K562 (cell line): Measurements from ENCODE around the gene PPHLN1. TPM values are rescaled to one million over a fixed set of nuclear protein-coding genes. Genes with fewer than 3 reads are reported as not detected.

Experiments used
- ATAC-seq: fragments of 200-7000 bp; cut with Tn5 transposase; 3 replicates; pipeline ENCODE4 v1.9.1; 2020; ENCODE audit warnings: moderate library complexity
- BruUV-seq: library from RNA; stranded (reverse); fragments of 400-500 nt; replicated peaks from 2 replicates; lab custom pipeline; 2021; lab: Mats Ljungman, UMichigan
- CTCF ChIA-PET: fragments of 300-600 bp; formaldehyde crosslinking; extraction: SDS; loops from one replicate; lab custom pipeline; 2021; ENCODE audit warnings: low intra/inter-chr PET ratio; lab: Yijun Ruan, JAX
- POLR2A ChIA-PET: fragments of 300-600, 350-650 bp; sonication (Branson Sonifier 250); formaldehyde crosslinking; extraction: SDS; loops from one replicate; lab custom pipeline; 2021; ENCODE audit warnings: antibody characterized with exemption, inconsistent platforms; lab: Yijun Ruan, JAX
- DNase-seq, 4 experiments: peaks; one replicate each; pipeline versions ENCODE4 v3.0.0 to v3.0.0-alpha.2; 2011 to 2018; ENCODE audit warnings: low spot score in 3 of 4, mixed read lengths in 3 of 4; ENCODE audit errors: extremely low read depth in 1 of 4
- FAIRE-seq: peaks from 2 replicates; lab custom pipeline; 2011; peaks lifted over from hg19 to GRCh38; lab: Jason Lieb, UNC
- H2AFZ ChIP-seq: 2 replicates; pipeline ENCODE4 v1.6.0; 2011; ENCODE audit warnings: low read depth, low read length, control low read depth, inconsistent platforms
- H3K27ac ChIP-seq: fragments of 200-600 bp; 3 replicates; pipeline ENCODE4 v1.8.0; 2011; ENCODE audit warnings: low read depth, mild to moderate bottlenecking, control low read depth, inconsistent platforms, low read length, moderate library complexity, mixed read lengths; ENCODE audit errors: extremely low read depth
- H3K27me3 ChIP-seq, 2 experiments: fragments of 300-600 bp in 1 of 2; 2 replicates in 1 of 2; 3 replicates in 1 of 2; pipeline versions ENCODE4 v1.6.0 to v1.8.0; 2011; ENCODE audit warnings: inconsistent platforms in 2 of 2, low read length in 2 of 2, mild to moderate bottlenecking in 1 of 2, mixed read lengths in 1 of 2, moderate library complexity in 1 of 2; ENCODE audit not compliant: control insufficient read depth in 2 of 2, insufficient read depth in 2 of 2
- H3K36me3 ChIP-seq: fragments of 300-600 bp; 3 replicates; pipeline ENCODE4 v1.8.0; 2011; ENCODE audit warnings: mild to moderate bottlenecking, low read length, inconsistent platforms; ENCODE audit not compliant: control insufficient read depth, insufficient read depth
- H3K4me1 ChIP-seq, 2 experiments: fragments of 200-600 bp in 1 of 2; replicated peaks in 1 of 2; 2 replicates in 1 of 2; 3 replicates in 1 of 2; pipeline versions ENCODE4 v1.5.1 to v1.8.0; 2011; ENCODE audit warnings: inconsistent platforms in 2 of 2, low read length in 2 of 2, mild to moderate bottlenecking in 1 of 2, mixed read lengths in 1 of 2, moderate library complexity in 1 of 2; ENCODE audit not compliant: control insufficient read depth in 2 of 2, insufficient read depth in 2 of 2
- H3K4me2 ChIP-seq: 2 replicates; pipeline ENCODE4 v1.6.1; 2011; ENCODE audit warnings: low read length, control low read depth, inconsistent platforms, mixed read lengths; ENCODE audit not compliant: insufficient read depth
- H3K4me3 ChIP-seq: fragments of 200-600 bp; sonication (generic), shearing (Covaris generic); 2 replicates; pipeline ENCODE4 v1.5.1; 2016; ENCODE audit warnings: control low read depth, inconsistent platforms
- H3K79me2 ChIP-seq: fragments of 200-600 bp; 3 replicates; pipeline ENCODE4 v1.8.0; 2011; ENCODE audit warnings: low read length, inconsistent platforms; ENCODE audit not compliant: control insufficient read depth, insufficient read depth
- H3K9ac ChIP-seq, 2 experiments: 2 replicates each; pipeline versions ENCODE4 v1.6.0 to v1.6.1; 2011; ENCODE audit warnings: low read depth in 2 of 2, low read length in 2 of 2, control low read depth in 1 of 2, inconsistent platforms in 1 of 2, mild to moderate bottlenecking in 1 of 2, mixed read lengths in 1 of 2; ENCODE audit not compliant: insufficient read depth in 1 of 2
- H3K9me1 ChIP-seq: one replicate; pipeline ENCODE4 v1.6.0; 2011; ENCODE audit warnings: inconsistent platforms, mild to moderate bottlenecking, low read length, moderate library complexity; ENCODE audit not compliant: control insufficient read depth, insufficient read depth
- H3K9me3 ChIP-seq: replicated peaks from 2 replicates; pipeline ENCODE4 v1.5.1; 2011; ENCODE audit warnings: low read depth, low read length, inconsistent platforms; ENCODE audit not compliant: control insufficient read depth, insufficient read depth
- H4K20me1 ChIP-seq: replicated peaks from 2 replicates; pipeline ENCODE4 v1.6.1; 2011; ENCODE audit warnings: low read length, inconsistent platforms, mixed read lengths; ENCODE audit not compliant: control insufficient read depth, insufficient read depth
- CHCHD3 ChIP-seq: fragments of 250-450 bp; sonication (Bioruptor Pico); IDR thresholded peaks from 2 replicates; pipeline ENCODE4 v2.1.2; 2022; ENCODE audit warnings: mild to moderate bottlenecking
- ID3 ChIP-seq, 2 experiments: fragments of 250-450 bp in 1 of 2; fragments of 450-650 bp in 1 of 2; sonication (Bioruptor Pico) in 1 of 2; IDR thresholded peaks; 2 replicates each; pipeline versions ENCODE4 v1.6.1 to v1.8.0; 2016 to 2021; ENCODE audit warnings: mild to moderate bottlenecking in 2 of 2, moderate library complexity in 2 of 2, missing compliant biosample characterization in 1 of 2, missing genetic modification characterization in 1 of 2
- MEF2D ChIP-seq: conservative IDR thresholded peaks from 2 replicates; pipeline ENCODE4 v1.6.1; 2016; ENCODE audit warnings: low read depth, missing genetic modification characterization, missing compliant biosample characterization
- MGA ChIP-seq: fragments of 450-650 bp; IDR thresholded peaks from 2 replicates; pipeline ENCODE4 v1.6.1; 2016; ENCODE audit warnings: mild to moderate bottlenecking, moderate library complexity
- STAT6 ChIP-seq: sonication (generic); formaldehyde crosslinking; IDR thresholded peaks from 2 replicates; pipeline ENCODE4 v1.8.1; 2023; ENCODE audit warnings: mild to moderate bottlenecking, missing genetic modification reagents
- ZFP30 ChIP-seq: fragments of 250-450 bp; sonication (Bioruptor Pico); IDR thresholded peaks from 2 replicates; pipeline ENCODE4 v1.8.0; 2022; ENCODE audit warnings: moderate library complexity, mild to moderate bottlenecking, inconsistent platforms, borderline replicate concordance
- WGBS: fragments of 100-300 bp; shearing (Covaris generic); methylation state at CpG from one replicate; pipeline ENCODE4 v1.1.6; 2016; ENCODE audit warnings: low coverage, mixed read lengths; ENCODE audit not compliant: insufficient coverage; ENCODE audit errors: missing lambda C conversion rate; 5-methylcytosine and 5-hydroxymethylcytosine counted together
- in situ Hi-C: fragments of 300-500 bp; cut with MboI; formaldehyde crosslinking; loops from 4 replicates; pipeline ENCODE4 v1.15.0; 2018; ENCODE audit warnings: inconsistent platforms, mixed read lengths
- intact Hi-C: fragments of 100-400 bp; cut with micrococcal nuclease; formaldehyde crosslinking; loops from 2 replicates; pipeline ENCODE4 v1.14.2; 2022
- polyA plus RNA-seq, 8 experiments: library from polyadenylated mRNA; depleted of rRNA in 4 of 8; stranded (reverse) in 5 of 8; unstranded in 3 of 8; fragments of >200 nt; fragmentation: Nextera tagmentation in 2 of 8; fragmentation: Illumina TruSeq in 1 of 8; extraction: Ambion mirVana in 2 of 8; extraction: Trizol in 1 of 8; gene quantifications; 2 replicates each; pipeline versions ENCODE4 v1.2.1 to v1.2.3, GENCODE V29; 2011 to 2014; ENCODE audit warnings: inconsistent platforms in 1 of 8, missing spikeins in 1 of 8
- total RNA-seq, 7 experiments: library from RNA; depleted of rRNA in 6 of 7; stranded (reverse); fragments of >200 nt in 6 of 7; fragmentation: Illumina TruSeq in 2 of 7; extraction: Trizol in 2 of 7; gene quantifications; 2 replicates each; pipeline versions ENCODE4 v1.2.1 to v1.2.3, GENCODE V29; 2011 to 2021; ENCODE audit warnings: low replicate concordance in 1 of 7

Gene PPHLN1
- total and polyA plus RNA-seq, 9 of the 15 experiments (the other 6 are each of a cell fraction or from before 2014, with no cell fraction given) = 66.3 to 112 (median 93.6) TPM

- no peak for TF ChIP-seq STAT6 (CRISPR knock-in tag)
- no peak for TF ChIP-seq MGA
- no peak for TF ChIP-seq ZFP30
- no peak for TF ChIP-seq CHCHD3 (CRISPR knock-in tag)
- TF ChIP-seq MEF2D (tag) = no peak
- TF ChIP-seq ID3 (CRISPR knock-in tag; IDR thresholded peaks at IDR 0.05) = no peak
- no peak for TF ChIP-seq ID3 (tag; IDR thresholded peaks at IDR 0.05)
- no TSS peak for BruUV-seq
- FAIRE-seq = no peak
- DNase-seq = no peak
- ATAC-seq = no peak
- no peaks in the 10 kb centered on the region for H4K20me1 ChIP-seq
- H3K4me2 ChIP-seq = no peak overlapping the region
- peaks cover 0 to 5% of the 10 kb centered on the region in 2 experiments; a peak in 2 of 5 replicates for H3K4me1 ChIP-seq
- no peaks in the 10 kb centered on the region for H3K27me3 ChIP-seq
- WGBS = 0% methylated on average over 1 of the region's 1 CpG
- H3K36me3 ChIP-seq = no peaks in the 10 kb centered on the region
- POLR2A ChIA-PET = no interaction called here
- H3K9me1 ChIP-seq = no peaks in the 10 kb centered on the region
- no peak overlapping the region for H3K27ac ChIP-seq
- H3K79me2 ChIP-seq = no peaks in the 10 kb centered on the region
- H2AFZ ChIP-seq = no peak overlapping the region
- no peak overlapping the region for H3K4me3 ChIP-seq
- intact Hi-C loops = no loop called here
- in situ Hi-C loops = no loop called here
- H3K9me3 ChIP-seq = no peaks in the 10 kb centered on the region
- no peak overlapping the region for H3K9ac ChIP-seq
- CTCF ChIA-PET = no interaction called here
These were observed 152.0 kb downstream of the PPHLN1 start for GRCh38 chr12:42477941-42478340.
